HEK293 (cell line): Measurements from ENCODE around the gene ZSCAN18.

Experiments used
- GLI2 ChIP-seq: fragments of 450-650 bp; formaldehyde crosslinking; IDR thresholded peaks from 2 replicates; pipeline ENCODE4; 2017; ENCODE audit warnings: missing biosample characterization, missing genetic modification characterization, low read depth, borderline replicate concordance
- HOXA7 ChIP-seq: sonication (generic); formaldehyde crosslinking; IDR thresholded peaks from 2 replicates; pipeline ENCODE4 v1.8.1; 2022; ENCODE audit warnings: missing genetic modification reagents, borderline replicate concordance
- MZF1 ChIP-seq: fragments of 450-650 bp; formaldehyde crosslinking; IDR thresholded peaks from 2 replicates; pipeline ENCODE4 v1.5.1; 2017; ENCODE audit warnings: missing biosample characterization, missing genetic modification characterization, borderline replicate concordance
- ZNF140 ChIP-seq: fragments of 450-650 bp; formaldehyde crosslinking; IDR thresholded peaks from 2 replicates; pipeline ENCODE4 v1.5.1; 2016; ENCODE audit warnings: missing biosample characterization, missing genetic modification characterization
- ZNF169 ChIP-seq: fragments of 450-650 bp; formaldehyde crosslinking; IDR thresholded peaks from 2 replicates; pipeline ENCODE4 v1.5.1; 2016; ENCODE audit warnings: missing biosample characterization, missing genetic modification characterization
- ZNF274 ChIP-seq, 2 experiments: fragments of 200-500 bp in 1 of 2; fragments of 450-650 bp in 1 of 2; sonication (Bioruptor generic) in 1 of 2; formaldehyde crosslinking in 1 of 2; IDR thresholded peaks; 2 replicates each; pipeline versions ENCODE4 v1.5.1 to v1.6.1; 2014 to 2016; ENCODE audit warnings: borderline replicate concordance in 1 of 2, inconsistent platforms in 1 of 2, low read length in 1 of 2, missing biosample characterization in 1 of 2, missing genetic modification characterization in 1 of 2
- TF ChIP-seq, protein P1 (sequence below): fragments of 450-650 bp; formaldehyde crosslinking; IDR thresholded peaks from 2 replicates; pipeline ENCODE4 v1.5.1; 2016; ENCODE audit warnings: missing biosample characterization, missing genetic modification characterization
- TF ChIP-seq, protein P2 (sequence below): fragments of 450-650 bp; formaldehyde crosslinking; IDR thresholded peaks from 2 replicates; pipeline ENCODE4 v1.5.1; 2016; ENCODE audit warnings: missing biosample characterization, missing genetic modification characterization

DNA sequence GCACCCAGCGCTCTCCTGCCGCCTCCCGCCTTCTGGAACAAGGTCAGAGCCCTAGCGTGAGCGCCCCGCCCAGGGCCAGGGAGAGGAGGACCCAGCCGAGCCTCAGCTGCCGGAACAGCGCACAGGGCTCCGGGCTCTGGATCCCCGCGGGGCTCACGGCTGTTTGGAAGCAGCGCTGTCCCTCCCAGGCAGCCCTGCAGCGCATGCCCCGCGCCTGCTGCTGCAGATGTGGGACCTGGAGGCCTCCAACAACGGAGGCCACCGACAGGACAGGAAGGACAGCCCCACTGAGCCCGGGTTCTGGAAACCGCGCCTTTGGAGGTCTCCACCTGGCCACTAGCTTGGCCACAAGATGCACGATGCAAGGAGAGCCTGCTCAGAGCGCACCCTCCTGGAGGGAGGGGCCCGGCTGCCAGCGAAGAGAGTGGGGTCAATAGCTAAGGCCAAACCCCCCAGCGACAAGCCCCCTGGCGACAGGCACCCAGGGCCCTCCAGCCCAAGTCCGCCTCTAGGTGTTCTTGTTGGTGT is 12.6 kb downstream of the ZSCAN18 start:
- TF ChIP-seq, protein P1, sequence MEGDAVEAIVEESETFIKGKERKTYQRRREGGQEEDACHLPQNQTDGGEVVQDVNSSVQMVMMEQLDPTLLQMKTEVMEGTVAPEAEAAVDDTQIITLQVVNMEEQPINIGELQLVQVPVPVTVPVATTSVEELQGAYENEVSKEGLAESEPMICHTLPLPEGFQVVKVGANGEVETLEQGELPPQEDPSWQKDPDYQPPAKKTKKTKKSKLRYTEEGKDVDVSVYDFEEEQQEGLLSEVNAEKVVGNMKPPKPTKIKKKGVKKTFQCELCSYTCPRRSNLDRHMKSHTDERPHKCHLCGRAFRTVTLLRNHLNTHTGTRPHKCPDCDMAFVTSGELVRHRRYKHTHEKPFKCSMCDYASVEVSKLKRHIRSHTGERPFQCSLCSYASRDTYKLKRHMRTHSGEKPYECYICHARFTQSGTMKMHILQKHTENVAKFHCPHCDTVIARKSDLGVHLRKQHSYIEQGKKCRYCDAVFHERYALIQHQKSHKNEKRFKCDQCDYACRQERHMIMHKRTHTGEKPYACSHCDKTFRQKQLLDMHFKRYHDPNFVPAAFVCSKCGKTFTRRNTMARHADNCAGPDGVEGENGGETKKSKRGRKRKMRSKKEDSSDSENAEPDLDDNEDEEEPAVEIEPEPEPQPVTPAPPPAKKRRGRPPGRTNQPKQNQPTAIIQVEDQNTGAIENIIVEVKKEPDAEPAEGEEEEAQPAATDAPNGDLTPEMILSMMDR (tag by site-specific recombination), result no peak
- TF ChIP-seq ZNF140 (tag by site-specific recombination) (no peak), HOXA7 (CRISPR knock-in tag) (no peak), ZNF274 (IDR thresholded peaks at IDR 0.05; ENCODE audit: low read length) (no peak), ZNF274 (tag by site-specific recombination; IDR thresholded peaks at IDR 0.05; ENCODE audit: borderline replicate concordance) (no peak), MZF1 (tag by site-specific recombination) (no peak), ZNF169 (no peak), GLI2 (tag by site-specific recombination) (no peak)
- TF ChIP-seq, protein P2, sequence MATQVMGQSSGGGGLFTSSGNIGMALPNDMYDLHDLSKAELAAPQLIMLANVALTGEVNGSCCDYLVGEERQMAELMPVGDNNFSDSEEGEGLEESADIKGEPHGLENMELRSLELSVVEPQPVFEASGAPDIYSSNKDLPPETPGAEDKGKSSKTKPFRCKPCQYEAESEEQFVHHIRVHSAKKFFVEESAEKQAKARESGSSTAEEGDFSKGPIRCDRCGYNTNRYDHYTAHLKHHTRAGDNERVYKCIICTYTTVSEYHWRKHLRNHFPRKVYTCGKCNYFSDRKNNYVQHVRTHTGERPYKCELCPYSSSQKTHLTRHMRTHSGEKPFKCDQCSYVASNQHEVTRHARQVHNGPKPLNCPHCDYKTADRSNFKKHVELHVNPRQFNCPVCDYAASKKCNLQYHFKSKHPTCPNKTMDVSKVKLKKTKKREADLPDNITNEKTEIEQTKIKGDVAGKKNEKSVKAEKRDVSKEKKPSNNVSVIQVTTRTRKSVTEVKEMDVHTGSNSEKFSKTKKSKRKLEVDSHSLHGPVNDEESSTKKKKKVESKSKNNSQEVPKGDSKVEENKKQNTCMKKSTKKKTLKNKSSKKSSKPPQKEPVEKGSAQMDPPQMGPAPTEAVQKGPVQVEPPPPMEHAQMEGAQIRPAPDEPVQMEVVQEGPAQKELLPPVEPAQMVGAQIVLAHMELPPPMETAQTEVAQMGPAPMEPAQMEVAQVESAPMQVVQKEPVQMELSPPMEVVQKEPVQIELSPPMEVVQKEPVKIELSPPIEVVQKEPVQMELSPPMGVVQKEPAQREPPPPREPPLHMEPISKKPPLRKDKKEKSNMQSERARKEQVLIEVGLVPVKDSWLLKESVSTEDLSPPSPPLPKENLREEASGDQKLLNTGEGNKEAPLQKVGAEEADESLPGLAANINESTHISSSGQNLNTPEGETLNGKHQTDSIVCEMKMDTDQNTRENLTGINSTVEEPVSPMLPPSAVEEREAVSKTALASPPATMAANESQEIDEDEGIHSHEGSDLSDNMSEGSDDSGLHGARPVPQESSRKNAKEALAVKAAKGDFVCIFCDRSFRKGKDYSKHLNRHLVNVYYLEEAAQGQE (tag by site-specific recombination), result no peak
